GM23248 (cell line): ENCODE results near the gene ATP12A.

Source experiments
- EZH2 ChIP-seq: fragments of 200-600 bp; sonication (generic); IDR thresholded peaks from 2 replicates; pipeline ENCODE4 v1.6.1; 2018; ENCODE audit warnings: antibody characterized with exemption, mild to moderate bottlenecking; ENCODE audit not compliant: insufficient read depth, poor library complexity, severe bottlenecking
- EZH2phosphoT487 ChIP-seq: fragments of 200-600 bp; sonication (generic); IDR thresholded peaks from 2 replicates; pipeline ENCODE4 v1.6.1; 2018; ENCODE audit warnings: antibody characterized with exemption, moderate library complexity, mild to moderate bottlenecking, low read depth; ENCODE audit not compliant: insufficient read depth

DNA sequence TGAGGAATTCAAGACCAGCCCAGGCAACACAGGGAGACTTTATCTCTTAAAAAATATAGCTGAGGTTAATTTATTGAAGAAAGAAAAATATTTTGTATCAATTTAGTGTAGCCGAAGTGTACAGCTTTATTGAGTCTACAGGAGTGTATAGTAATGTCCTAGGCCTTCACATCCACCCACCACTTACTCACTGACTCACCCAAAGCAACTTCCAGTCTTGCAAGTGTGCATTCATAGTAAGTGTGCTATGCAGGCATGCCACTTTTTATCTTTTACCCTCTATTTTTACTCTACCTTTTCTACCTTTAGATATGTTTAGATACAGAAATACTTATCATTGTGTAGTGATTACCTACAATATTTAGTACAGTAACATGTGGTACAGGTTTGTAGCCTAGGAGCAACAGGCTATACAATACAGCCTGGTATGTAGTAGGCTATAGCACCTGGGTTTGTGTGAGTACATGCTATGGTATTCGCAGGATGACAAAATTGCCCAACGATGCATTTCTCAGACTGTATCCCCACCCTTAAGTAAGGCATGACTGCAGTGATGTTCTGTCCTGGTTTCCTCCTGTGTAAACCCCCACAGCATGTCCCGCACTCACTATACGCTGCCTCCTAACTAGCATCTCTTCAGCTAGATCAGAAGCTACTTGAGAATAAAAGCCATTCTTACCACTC lies 15.3 kb upstream of the ATP12A start:
- TF ChIP-seq EZH2phosphoT487, result no peak
- TF ChIP-seq EZH2, result no peak
